IPS-20b (cell line): ENCODE data around the gene ZNF777.
"Not testable (repeated sequence)": the region's sequence is repeated elsewhere in the genome, so short reads cannot be mapped to it uniquely, and the experiment has no call there.

Experiments used
- H3K27ac ChIP-seq: one replicate; pipeline ENCODE4 v1.5.1; 2013; ENCODE audit warnings: low read length
- H3K27me3 ChIP-seq: 2 replicates; pipeline ENCODE4 v1.6.1; 2013; ENCODE audit warnings: mild to moderate bottlenecking, low read length, inconsistent platforms; ENCODE audit not compliant: insufficient read depth
- H3K36me3 ChIP-seq: 2 replicates; pipeline ENCODE4 v1.6.1; 2013; ENCODE audit warnings: low read depth, mild to moderate bottlenecking, inconsistent platforms, low read length, moderate library complexity; ENCODE audit not compliant: insufficient read depth
- H3K4me1 ChIP-seq: 2 replicates; pipeline ENCODE4 v1.6.1; 2013; ENCODE audit warnings: mild to moderate bottlenecking, control low read depth, inconsistent platforms, low read length, moderate library complexity; ENCODE audit not compliant: insufficient read depth
- H3K4me3 ChIP-seq: 2 replicates; pipeline ENCODE4 v1.5.1; 2013; ENCODE audit warnings: mild to moderate bottlenecking, low read length, inconsistent platforms
- H3K9ac ChIP-seq: 2 replicates; pipeline ENCODE4 v1.6.1; 2013; ENCODE audit warnings: low read depth, mild to moderate bottlenecking, inconsistent platforms, low read length, moderate library complexity
- H3K9me3 ChIP-seq: 2 replicates; pipeline ENCODE4 v1.6.1; 2013; ENCODE audit warnings: mild to moderate bottlenecking, low read depth, low read length, inconsistent platforms; ENCODE audit not compliant: insufficient read depth

The ZNF777 gene

GRCh38 chr7:149423449-149424110, 37.3 kb downstream of the ZNF777 start:
- Histone ChIP-seq H3K9ac (no peak overlapping the region), H3K9me3 (no peaks in the 10 kb centered on the region), H3K36me3 (no peaks in the 10 kb centered on the region), H3K27ac (no peak overlapping the region), H3K4me1 (no peaks in the 10 kb centered on the region), H3K27me3 (peaks cover 7% of the 10 kb centered on the region; the same call in 1 of the 2 replicates), H3K4me3 (no peak overlapping the region)

GRCh38 chr7:149422914-149423301, 38.0 kb downstream of the ZNF777 start:
- peak overlapping the region; percentile 58; the same call in 1 of the 2 replicates for H3K4me3 ChIP-seq
- peaks cover 7% of the 10 kb centered on the region; the same call in 1 of the 2 replicates for H3K27me3 ChIP-seq
- no peaks in the 10 kb centered on the region for H3K36me3 ChIP-seq
- H3K27ac ChIP-seq = no peak overlapping the region
- no peak overlapping the region for H3K9ac ChIP-seq
- no peaks in the 10 kb centered on the region for H3K9me3 ChIP-seq
- no peaks in the 10 kb centered on the region for H3K4me1 ChIP-seq

- no peak overlapping the region for H3K27ac ChIP-seq
- no peaks in the 10 kb centered on the region for H3K4me1 ChIP-seq
- H3K27me3 ChIP-seq = peaks cover 7% of the 10 kb centered on the region; the same call in 1 of the 2 replicates
- peak overlapping the region; percentile 73; the same call in 1 of the 2 replicates for H3K9ac ChIP-seq
- H3K36me3 ChIP-seq = no peaks in the 10 kb centered on the region
- H3K4me3 ChIP-seq = peak overlapping the region; percentile 69
- H3K9me3 ChIP-seq = no peaks in the 10 kb centered on the region
Observed at GRCh38 chr7:149422162-149422913, 38.5 kb downstream of the ZNF777 start.

- H3K4me1 ChIP-seq = no peaks in the 10 kb centered on the region
- no peaks in the 10 kb centered on the region for H3K36me3 ChIP-seq
- no peak overlapping the region for H3K9ac ChIP-seq
- peaks cover 17% of the 10 kb centered on the region for H3K27me3 ChIP-seq
- no peaks in the 10 kb centered on the region for H3K9me3 ChIP-seq
- H3K4me3 ChIP-seq = no peak overlapping the region
- H3K27ac ChIP-seq = no peak overlapping the region
Observed at GRCh38 chr7:149420006-149420405, 40.9 kb downstream of the ZNF777 start.

GRCh38 chr7:149415391-149416071, 45.3 kb downstream of the ZNF777 start:
- Histone ChIP-seq H3K4me3 (peak overlapping the region; percentile 81), H3K4me1 (no peaks in the 10 kb centered on the region), H3K36me3 (no peaks in the 10 kb centered on the region), H3K9ac (peak overlapping the region; percentile 35; the same call in 1 of the 2 replicates), H3K27ac (no peak overlapping the region), H3K9me3 (no peaks in the 10 kb centered on the region), H3K27me3 (peaks cover 19% of the 10 kb centered on the region)

GRCh38 chr7:149414745-149415390, 46.0 kb downstream of the ZNF777 start:
- peak overlapping the region; percentile 81 for H3K4me3 ChIP-seq

GRCh38 chr7:149414171-149414570, 46.7 kb downstream of the ZNF777 start:
- H3K4me1 ChIP-seq = no peaks in the 10 kb centered on the region
- peaks cover 19% of the 10 kb centered on the region for H3K27me3 ChIP-seq
- peak overlapping the region; percentile 81 for H3K4me3 ChIP-seq
- H3K27ac ChIP-seq = no peak overlapping the region
- no peaks in the 10 kb centered on the region for H3K9me3 ChIP-seq
- no peak overlapping the region for H3K9ac ChIP-seq
- no peaks in the 10 kb centered on the region for H3K36me3 ChIP-seq

More at GRCh38 chr7:149414745-149415390, 46.0 kb downstream of the ZNF777 start:
- H3K27me3 ChIP-seq = peaks cover 19% of the 10 kb centered on the region
- H3K4me1 ChIP-seq = no peaks in the 10 kb centered on the region
- H3K27ac ChIP-seq = no peak overlapping the region
- H3K36me3 ChIP-seq = no peaks in the 10 kb centered on the region
- H3K9ac ChIP-seq = peak overlapping the region; percentile 35; the same call in 1 of the 2 replicates
- no peaks in the 10 kb centered on the region for H3K9me3 ChIP-seq

GRCh38 chr7:149413083-149413482, 47.8 kb downstream of the ZNF777 start:
- H3K9ac ChIP-seq, H3K9me3 ChIP-seq, H3K36me3 ChIP-seq, H3K4me3 ChIP-seq, H3K4me1 ChIP-seq, H3K27ac ChIP-seq: not testable (repeated sequence)
- H3K27me3 ChIP-seq = peaks cover 19% of the 10 kb centered on the region

GRCh38 chr7:149409895-149410294, 51.0 kb downstream of the ZNF777 start:
- no peaks in the 10 kb centered on the region for H3K9me3 ChIP-seq
- H3K27ac ChIP-seq = no peak overlapping the region
- no peaks in the 10 kb centered on the region for H3K4me1 ChIP-seq
- no peaks in the 10 kb centered on the region for H3K36me3 ChIP-seq
- no peak overlapping the region for H3K9ac ChIP-seq
- H3K4me3 ChIP-seq = no peak overlapping the region
- H3K27me3 ChIP-seq = peaks cover 10% of the 10 kb centered on the region

- H3K27me3 ChIP-seq = no peaks in the 10 kb centered on the region
- no peak overlapping the region for H3K4me3 ChIP-seq
- no peaks in the 10 kb centered on the region for H3K36me3 ChIP-seq
- H3K9me3 ChIP-seq = no peaks in the 10 kb centered on the region
- H3K9ac ChIP-seq = no peak overlapping the region
- H3K27ac ChIP-seq = no peak overlapping the region
- H3K4me1 ChIP-seq = no peaks in the 10 kb centered on the region
Observed at GRCh38 chr7:149404825-149405224, 56.0 kb downstream of the ZNF777 start.

GRCh38 chr7:149404396-149404795, 56.5 kb downstream of the ZNF777 start:
- Histone ChIP-seq H3K9ac (no peak overlapping the region), H3K9me3 (no peaks in the 10 kb centered on the region), H3K36me3 (no peaks in the 10 kb centered on the region), H3K4me3 (no peak overlapping the region), H3K27me3 (no peaks in the 10 kb centered on the region), H3K27ac (no peak overlapping the region), H3K4me1 (no peaks in the 10 kb centered on the region)
